ENCODE results near the gene PPARG.

GRCh38 chr3:12292770-12293169 is 3.9 kb downstream of the PPARG start:
- TF ChIP-seq, protein P1, sequence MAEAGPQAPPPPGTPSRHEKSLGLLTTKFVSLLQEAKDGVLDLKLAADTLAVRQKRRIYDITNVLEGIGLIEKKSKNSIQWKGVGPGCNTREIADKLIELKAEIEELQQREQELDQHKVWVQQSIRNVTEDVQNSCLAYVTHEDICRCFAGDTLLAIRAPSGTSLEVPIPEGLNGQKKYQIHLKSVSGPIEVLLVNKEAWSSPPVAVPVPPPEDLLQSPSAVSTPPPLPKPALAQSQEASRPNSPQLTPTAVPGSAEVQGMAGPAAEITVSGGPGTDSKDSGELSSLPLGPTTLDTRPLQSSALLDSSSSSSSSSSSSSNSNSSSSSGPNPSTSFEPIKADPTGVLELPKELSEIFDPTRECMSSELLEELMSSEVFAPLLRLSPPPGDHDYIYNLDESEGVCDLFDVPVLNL (IDR thresholded peaks at IDR 0.05; ENCODE audit: low read depth, low read length), result no peak
- TF ChIP-seq, protein P2, sequence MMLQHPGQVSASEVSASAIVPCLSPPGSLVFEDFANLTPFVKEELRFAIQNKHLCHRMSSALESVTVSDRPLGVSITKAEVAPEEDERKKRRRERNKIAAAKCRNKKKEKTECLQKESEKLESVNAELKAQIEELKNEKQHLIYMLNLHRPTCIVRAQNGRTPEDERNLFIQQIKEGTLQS (IDR thresholded peaks at IDR 0.05; ENCODE audit: borderline replicate concordance, extremely low read depth, low read depth, low read length), result no peak
- TF ChIP-seq RFX5 (IDR thresholded peaks at IDR 0.05; ENCODE audit: low read depth, low read length), result no peak
- TF ChIP-seq, protein P3, sequence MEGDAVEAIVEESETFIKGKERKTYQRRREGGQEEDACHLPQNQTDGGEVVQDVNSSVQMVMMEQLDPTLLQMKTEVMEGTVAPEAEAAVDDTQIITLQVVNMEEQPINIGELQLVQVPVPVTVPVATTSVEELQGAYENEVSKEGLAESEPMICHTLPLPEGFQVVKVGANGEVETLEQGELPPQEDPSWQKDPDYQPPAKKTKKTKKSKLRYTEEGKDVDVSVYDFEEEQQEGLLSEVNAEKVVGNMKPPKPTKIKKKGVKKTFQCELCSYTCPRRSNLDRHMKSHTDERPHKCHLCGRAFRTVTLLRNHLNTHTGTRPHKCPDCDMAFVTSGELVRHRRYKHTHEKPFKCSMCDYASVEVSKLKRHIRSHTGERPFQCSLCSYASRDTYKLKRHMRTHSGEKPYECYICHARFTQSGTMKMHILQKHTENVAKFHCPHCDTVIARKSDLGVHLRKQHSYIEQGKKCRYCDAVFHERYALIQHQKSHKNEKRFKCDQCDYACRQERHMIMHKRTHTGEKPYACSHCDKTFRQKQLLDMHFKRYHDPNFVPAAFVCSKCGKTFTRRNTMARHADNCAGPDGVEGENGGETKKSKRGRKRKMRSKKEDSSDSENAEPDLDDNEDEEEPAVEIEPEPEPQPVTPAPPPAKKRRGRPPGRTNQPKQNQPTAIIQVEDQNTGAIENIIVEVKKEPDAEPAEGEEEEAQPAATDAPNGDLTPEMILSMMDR (IDR thresholded peaks at IDR 0.05 in 2 of 3, conservative IDR thresholded peaks at IDR 0.05 in 1 of 3; ENCODE audit: control insufficient read depth in 2 of 3, extremely low read depth in 1 of 3, insufficient read depth in 1 of 3, low read depth in 3 of 3, low read length in 3 of 3), result no peak
